ENCODE results near the gene MMP12. TPM values are rescaled to one million over a fixed set of nuclear protein-coding genes. Genes with fewer than 3 reads are reported as not detected.

MMP12 gene
- total RNA-seq, 1 experiment from 2014 or later = not detected

- Histone ChIP-seq H3K23ac (ENCODE audit: insufficient read length, low read depth, low read length) (no peak overlapping the region), H2AK5ac (ENCODE audit: insufficient read length, low read length) (no peak overlapping the region), H3K4me2 (ENCODE audit: insufficient read depth, insufficient read length, low read length) (no peak overlapping the region), H2BK12ac (ENCODE audit: insufficient read length, low read depth, low read length) (no peak overlapping the region), H2AFZ (ENCODE audit: low read length) (no peak overlapping the region), H4K8ac (replicated peaks; ENCODE audit: insufficient read length, low read depth, low read length) (no peak overlapping the region), H3K79me1 (ENCODE audit: insufficient read depth, low read depth, low read length, poor library complexity, severe bottlenecking) (no peaks in the 10 kb centered on the region), H3K27ac (ENCODE audit: insufficient read length, low read depth, low read length) (no peak overlapping the region), H3K79me2 (ENCODE audit: insufficient read depth, low read length) (no peaks in the 10 kb centered on the region), H3K9ac (ENCODE audit: extremely low read depth, insufficient read length, low read length) (no peak overlapping the region), H4K20me1 (ENCODE audit: control insufficient read depth, insufficient read depth, insufficient read length) (no peaks in the 10 kb centered on the region), H3K27me3 (ENCODE audit: insufficient read depth, low read length) (no peaks in the 10 kb centered on the region), H3T11ph (ENCODE audit: low read length) (no peak overlapping the region), H2BK5ac (ENCODE audit: insufficient read length, low read length) (no peak overlapping the region), H2BK120ac (ENCODE audit: low read depth, low read length, poor library complexity, severe bottlenecking) (no peak overlapping the region), H3K18ac (ENCODE audit: insufficient read length, low read depth, low read length) (no peak overlapping the region), H3K23me2 (ENCODE audit: insufficient read length, low read depth, low read length, poor library complexity, severe bottlenecking) (no peaks in the 10 kb centered on the region), H4K5ac (ENCODE audit: insufficient read length, low read depth, low read length) (no peak overlapping the region), H3K9me3 (ENCODE audit: control insufficient read depth, low read depth, low read length) (no peaks in the 10 kb centered on the region), H3K14ac (ENCODE audit: insufficient read depth, low read length) (no peak overlapping the region), H2BK15ac (ENCODE audit: low read depth, low read length) (no peak overlapping the region), H3K4me1 (ENCODE audit: insufficient read depth, low read length) (no peaks in the 10 kb centered on the region), H3K4ac (ENCODE audit: low read depth, low read length) (no peak overlapping the region), H2BK20ac (ENCODE audit: low read depth, low read length, poor library complexity, severe bottlenecking) (no peak overlapping the region), H3K56ac (ENCODE audit: insufficient read length, low read depth, low read length) (no peak overlapping the region), H4K91ac (ENCODE audit: insufficient read length, low read depth, low read length) (no peak overlapping the region)
- H3K36me3 Mint-ChIP-seq (ENCODE audit: insufficient read depth in 1 of 3, low read depth in 3 of 3) = no peaks in the 10 kb centered on the region
- no peak for TF ChIP-seq CTCF (conservative IDR thresholded peaks at IDR 0.05)
- WGBS (ENCODE audit: extremely low coverage, insufficient read length, low lambda C conversion rate) = no CpG with 5 or more reads among the region's 13 CpGs
- no peak overlapping the region for H3K27ac Mint-ChIP-seq
- no peak overlapping the region for H3K4me3 Mint-ChIP-seq
- H3K27me3 Mint-ChIP-seq (ENCODE audit: low read depth) = no peaks in the 10 kb centered on the region
- no peaks in the 10 kb centered on the region for H3K9me3 Mint-ChIP-seq
- no peaks in the 10 kb centered on the region for H3K4me1 Mint-ChIP-seq
- DNase-seq = no peak
These were observed 45.4 kb upstream of the MMP12 start for GRCh38 chr11:102920118-102920684.
